Measurements from ENCODE around the gene SH3GL3.

Gene SH3GL3

GRCh38 chr15:83631534-83631933 is 184.4 kb downstream of the SH3GL3 start:
- DNase-seq = no peak

- DNase-seq = no peak
These were observed 196.1 kb downstream of the SH3GL3 start for GRCh38 chr15:83643201-83643600.

- no peak for DNase-seq
These were observed 197.3 kb downstream of the SH3GL3 start for GRCh38 chr15:83644439-83644838.

- no peak for DNase-seq
These were observed 203.7 kb downstream of the SH3GL3 start for GRCh38 chr15:83650831-83651230.

GRCh38 chr15:83651541-83651940 is 204.4 kb downstream of the SH3GL3 start:
- no peak for DNase-seq

- DNase-seq = no peak
These were observed 205.6 kb downstream of the SH3GL3 start for GRCh38 chr15:83652626-83653204.

GRCh38 chr15:83653288-83653638 is 206.1 kb downstream of the SH3GL3 start:
- DNase-seq = no peak

- peak; percentile 1 for DNase-seq
These were observed 206.7 kb downstream of the SH3GL3 start, which contains the start of gene ADAMTSL3 for GRCh38 chr15:83653639-83654378. Gene ADAMTSL3 (plus strand): TSS chr15:83654123. CDS start chr15:83655762, 1,639 bp downstream.

- DNase-seq = no peak
These were observed 207.5 kb downstream of the SH3GL3 start for GRCh38 chr15:83654379-83655236.

GRCh38 chr15:83655237-83655616 is 208.1 kb downstream of the SH3GL3 start:
- DNase-seq = no peak

- no peak for DNase-seq
These were observed 209.1 kb downstream of the SH3GL3 start for GRCh38 chr15:83656192-83656591.

- DNase-seq = no peak
These were observed 209.9 kb downstream of the SH3GL3 start for GRCh38 chr15:83656943-83657528.

GRCh38 chr15:83657549-83657948 is 210.4 kb downstream of the SH3GL3 start:
- no peak for DNase-seq

- DNase-seq = no peak
These were observed 211.6 kb downstream of the SH3GL3 start for GRCh38 chr15:83658430-83659416.

- DNase-seq = no peak
These were observed 212.3 kb downstream of the SH3GL3 start for GRCh38 chr15:83659417-83659812.

- no peak for DNase-seq
These were observed 218.3 kb downstream of the SH3GL3 start for GRCh38 chr15:83665480-83665879.
